NCI-H748 (cell line): ENCODE measurements around the gene FNBP1.

Experiments used
- DNase-seq: peaks from one replicate; lab custom pipeline; 2025; ENCODE audit not compliant: unreplicated experiment; lab: John Stamatoyannopoulos, UW

FNBP1 gene

DNA sequence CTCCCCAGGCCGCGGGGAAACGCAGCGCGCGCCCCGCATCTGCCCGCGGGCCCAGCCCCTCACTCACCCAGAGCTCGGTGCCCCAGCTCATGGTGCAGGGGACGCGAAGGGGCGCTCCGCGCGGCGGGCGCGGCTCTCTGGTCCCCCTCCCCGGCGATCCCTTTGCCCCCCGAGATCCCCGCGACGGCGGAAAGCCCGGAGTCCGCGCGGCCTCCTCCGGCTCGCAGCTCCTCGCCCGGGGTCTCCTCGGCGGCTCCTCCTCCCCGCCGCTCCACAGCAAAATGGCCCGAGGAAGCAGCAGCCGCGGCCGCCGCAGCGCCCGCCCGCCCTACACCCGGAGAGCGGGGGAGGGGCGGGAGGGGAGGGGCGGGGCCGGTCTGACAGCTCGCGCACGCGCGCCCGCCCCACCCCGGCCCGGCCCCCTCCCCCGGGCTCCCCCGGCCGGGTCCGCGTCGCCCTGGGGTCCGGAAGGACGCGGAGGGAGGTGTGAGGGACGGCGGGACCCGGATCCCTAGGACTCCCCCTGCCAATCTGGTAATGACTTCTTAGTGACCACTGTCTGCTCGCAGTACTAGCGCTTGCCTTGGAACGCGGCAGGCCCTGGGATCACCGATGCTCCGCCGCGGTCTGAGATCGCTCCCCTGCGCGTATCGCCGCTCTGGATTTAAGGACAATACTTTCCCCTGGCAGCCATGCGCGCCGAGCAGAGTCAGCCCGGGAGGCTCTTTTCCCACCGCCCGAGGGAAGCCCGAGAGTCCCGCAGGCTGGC, at the start of gene FNBP1:
TSS of gene FNBP1 (minus strand) at position 305 of the 769 bp plus-strand sequence. CDS start at position 91, 214 bp downstream.
- DNase-seq: peak; percentile 86

GRCh38 chr9:130090915-130091314, 47.9 kb upstream of the FNBP1 start:
- DNase-seq: no peak

GRCh38 chr9:130089141-130089540, 46.2 kb upstream of the FNBP1 start:
- no peak for DNase-seq

- DNase-seq: no peak
Observed at GRCh38 chr9:130088051-130088450, 45.1 kb upstream of the FNBP1 start.

DNA sequence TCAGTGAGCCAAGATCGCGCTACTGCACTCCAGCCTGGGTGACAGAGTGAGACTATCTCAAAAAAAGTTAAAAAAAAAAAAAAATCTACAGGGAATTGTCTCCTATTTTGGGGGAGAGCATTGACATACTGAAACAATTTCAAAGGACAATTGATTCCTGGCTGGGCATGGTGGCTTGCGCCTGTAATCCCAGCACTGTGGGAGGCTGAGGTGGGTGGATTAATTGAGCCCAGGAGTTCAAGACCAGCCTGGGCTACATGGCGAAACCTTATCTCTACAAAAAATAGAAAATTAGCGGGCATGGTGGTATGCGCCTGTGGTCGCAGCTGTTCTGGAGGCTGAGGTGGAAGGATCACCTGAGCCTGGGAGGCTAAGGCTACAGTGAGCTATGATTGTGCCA, 41.3 kb upstream of the FNBP1 start:
- DNase-seq: no peak

DNA sequence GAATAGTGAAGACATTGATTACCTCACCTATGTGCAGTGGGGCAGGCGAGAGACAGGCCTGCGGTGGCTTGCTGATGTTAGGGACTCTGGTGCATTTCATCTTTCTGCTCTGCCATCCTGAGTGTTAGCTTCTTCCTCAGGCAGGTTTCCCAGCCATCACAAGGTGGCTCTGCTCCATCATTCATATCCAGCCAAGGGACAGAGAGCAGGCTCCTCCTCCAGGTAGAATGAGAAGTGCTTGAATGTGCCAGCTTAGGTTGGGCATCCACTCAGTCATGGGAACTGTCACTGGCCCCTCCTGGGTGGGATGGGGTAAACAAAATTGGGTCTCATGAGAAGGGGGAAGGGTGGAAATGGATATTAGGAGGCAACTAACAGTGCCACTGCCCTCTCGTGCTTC, 35.6 kb upstream of the FNBP1 start:
- no peak for DNase-seq

GRCh38 chr9:130073373-130073772, 30.4 kb upstream of the FNBP1 start:
- no peak for DNase-seq

- DNase-seq: no peak
Observed at GRCh38 chr9:130072515-130073235, 29.7 kb upstream of the FNBP1 start.

DNA sequence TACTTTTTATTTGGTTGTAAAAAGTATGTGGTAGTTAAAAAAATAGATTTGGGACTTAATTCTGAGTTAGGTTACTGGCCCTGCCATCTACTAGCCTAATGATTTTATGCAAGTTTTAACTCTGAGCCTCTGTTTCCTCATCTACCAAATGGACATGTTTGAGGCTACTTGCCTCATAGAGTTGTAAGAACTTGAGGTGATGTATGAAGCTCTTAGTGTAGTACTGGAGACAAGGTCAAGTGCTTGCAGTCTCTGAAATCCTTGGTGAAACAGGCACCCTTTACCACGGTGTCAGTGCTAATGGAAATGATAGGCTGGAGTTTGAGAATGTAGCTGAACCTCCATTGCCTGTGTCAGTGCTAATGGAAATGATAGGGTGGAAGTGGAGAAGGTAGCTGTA, 26.1 kb upstream of the FNBP1 start:
- no peak for DNase-seq

DNA sequence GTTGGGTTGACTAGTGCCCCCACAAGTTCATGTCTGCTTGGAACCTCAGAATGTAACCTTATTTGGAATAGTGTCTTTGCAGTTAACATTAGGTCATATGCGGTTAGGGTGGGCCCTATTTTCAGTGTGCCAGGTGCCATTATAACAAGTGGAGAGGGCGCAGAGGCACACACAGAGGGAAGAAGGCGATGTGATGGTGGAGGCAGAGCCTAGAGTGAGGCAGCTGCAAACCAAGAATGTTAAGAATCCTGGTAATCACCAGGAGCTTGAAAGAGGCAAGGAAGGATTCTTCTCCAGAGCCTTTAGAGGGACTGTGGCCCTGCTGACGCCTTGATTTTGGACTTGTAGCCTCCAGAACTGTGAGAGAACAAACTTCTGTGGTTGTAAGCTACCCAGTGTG, 21.6 kb upstream of the FNBP1 start:
- no peak for DNase-seq

DNA sequence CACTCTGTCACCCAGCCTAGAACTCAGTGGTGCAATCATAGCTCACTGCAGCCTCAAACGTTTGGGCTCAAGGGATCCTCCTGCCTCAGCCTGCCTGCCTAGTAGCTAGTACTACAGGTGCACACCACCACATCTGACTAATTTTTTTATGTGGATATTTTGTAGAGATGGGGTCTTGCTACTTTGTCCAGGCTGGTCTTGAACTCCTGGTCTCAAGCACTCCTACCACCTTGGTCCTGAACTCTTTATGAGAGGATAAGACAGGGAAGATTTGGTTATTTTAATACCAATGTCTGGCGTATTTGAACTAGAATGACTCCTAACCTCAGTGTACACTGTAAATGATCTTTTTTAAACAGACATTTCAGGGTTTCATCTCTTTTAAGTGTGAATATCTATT, 19.8 kb upstream of the FNBP1 start:
- DNase-seq: no peak

GRCh38 chr9:130060296-130060695, 17.3 kb upstream of the FNBP1 start:
- DNase-seq: no peak

DNA sequence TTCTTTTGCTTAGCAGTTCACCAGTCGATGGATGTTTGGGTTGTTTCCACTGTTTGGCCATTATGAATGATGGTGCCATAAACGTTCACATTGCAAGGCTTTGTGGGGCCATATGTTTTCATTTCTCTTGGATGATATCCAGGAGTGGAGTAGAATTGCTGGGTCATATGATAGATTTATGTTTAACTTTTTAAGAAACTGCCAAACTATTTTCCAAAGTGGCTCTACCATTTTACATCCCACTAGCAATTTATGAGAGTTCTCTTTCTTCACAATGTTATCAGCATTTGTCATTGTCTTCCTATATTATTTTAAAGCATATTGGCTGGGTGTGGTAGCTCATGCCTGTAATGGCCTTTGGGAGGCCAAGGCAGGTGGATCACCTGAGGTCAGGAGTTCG, 15.9 kb upstream of the FNBP1 start:
- DNase-seq: no peak

DNA sequence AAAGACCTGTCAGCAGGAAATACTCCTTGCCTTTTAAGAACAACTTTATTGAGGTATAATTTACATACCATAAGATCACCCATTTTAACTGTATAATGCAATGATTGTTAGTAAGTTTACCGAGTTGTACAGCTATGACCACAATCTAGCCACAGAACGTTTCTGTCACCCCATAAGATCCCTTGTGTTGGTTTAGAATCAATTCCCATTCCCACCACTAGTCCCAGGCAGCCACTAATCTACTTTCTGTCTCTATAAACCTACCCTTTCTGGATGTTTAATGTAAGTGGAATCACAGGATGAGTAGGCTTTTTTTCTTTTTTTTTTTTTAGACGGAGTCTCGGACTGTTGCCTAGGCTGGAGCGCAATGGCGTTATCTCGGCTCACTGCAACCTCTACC, 15.2 kb upstream of the FNBP1 start:
- no peak for DNase-seq

DNA sequence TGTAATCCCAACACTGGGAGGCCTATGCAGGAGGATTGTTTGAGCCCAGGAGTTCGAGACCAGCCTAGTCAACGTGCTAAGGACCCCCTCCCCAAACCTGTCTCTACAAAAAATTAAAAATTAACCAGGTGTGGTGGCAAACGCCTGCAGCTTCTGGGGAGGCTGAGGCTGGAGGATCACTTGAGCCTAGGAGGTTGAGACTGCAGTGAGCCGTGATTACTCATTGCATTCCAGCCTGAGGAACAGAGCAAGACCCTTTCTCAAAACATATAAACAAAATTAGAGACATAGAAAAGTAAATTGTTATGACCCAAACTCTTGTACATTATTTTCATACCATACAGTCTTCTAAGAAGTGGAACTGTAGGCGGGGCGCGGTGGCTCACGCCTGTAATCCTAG, 11.8 kb upstream of the FNBP1 start:
- DNase-seq: no peak

- peak; percentile 22 for DNase-seq
Observed at GRCh38 chr9:130054325-130054786, 11.4 kb upstream of the FNBP1 start.

DNA sequence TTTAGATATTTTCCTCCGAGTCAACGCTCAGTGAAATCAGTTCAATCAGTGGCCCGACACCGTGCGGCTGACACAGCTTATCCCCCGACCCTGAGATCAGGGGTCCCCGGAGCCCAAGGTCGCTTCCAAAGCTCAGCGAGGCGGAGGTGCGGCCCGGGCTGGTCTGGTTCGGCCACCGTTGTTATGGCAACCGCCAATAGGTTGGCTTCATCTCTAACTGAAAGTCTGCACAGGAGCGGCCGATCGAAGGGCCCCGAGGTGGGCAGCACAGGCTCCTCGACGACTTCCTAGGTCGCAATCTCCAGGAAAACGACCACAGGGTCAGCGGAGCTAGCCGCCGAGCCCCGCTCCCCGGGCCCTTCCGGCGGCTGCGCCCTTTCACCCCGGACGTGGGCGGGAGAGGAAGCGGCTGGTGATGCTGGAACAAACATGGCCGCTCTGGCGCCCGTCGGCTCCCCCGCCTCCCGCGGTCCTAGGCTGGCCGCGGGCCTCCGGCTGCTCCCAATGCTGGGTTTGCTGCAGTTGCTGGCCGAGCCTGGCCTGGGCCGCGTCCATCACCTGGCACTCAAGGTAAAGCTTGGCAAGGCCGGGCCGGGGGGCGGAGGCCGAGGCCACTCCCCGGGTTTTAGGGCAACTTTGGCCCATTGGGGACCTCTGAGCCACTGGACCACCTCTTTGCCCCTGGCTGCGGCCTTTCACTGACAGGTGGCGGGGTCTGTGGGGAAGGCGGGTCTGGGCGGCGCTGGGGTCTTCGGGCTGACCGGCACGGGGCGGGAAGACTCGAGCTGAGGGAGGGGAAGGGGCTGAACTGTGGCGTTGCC, 10.7 kb upstream of the FNBP1 start, which contains the start of gene GPR107:
TSS of gene GPR107 (plus strand) at position 403 of the 821 bp plus-strand sequence. CDS start at position 430, 27 bp downstream.
- peak; percentile 81 for DNase-seq

DNA sequence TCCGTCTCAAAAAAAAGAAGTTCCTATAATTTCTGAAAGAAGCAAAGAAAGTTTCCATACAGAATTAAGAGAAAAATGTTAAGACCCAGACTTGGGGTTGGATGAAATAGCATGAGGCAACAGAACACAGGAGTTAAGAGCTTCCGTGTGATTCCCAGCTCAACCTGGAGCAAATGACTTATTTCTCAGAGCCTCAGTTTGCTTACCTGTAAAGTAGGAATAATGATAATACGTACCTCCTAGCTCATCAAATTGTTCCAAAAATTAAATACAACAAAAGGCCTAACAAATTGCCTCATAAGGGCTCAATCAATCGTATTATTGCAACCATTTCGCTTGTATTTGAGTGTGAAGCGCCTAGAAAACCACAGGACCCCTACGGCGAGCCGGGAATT, 10.1 kb upstream of the FNBP1 start:
- DNase-seq: no peak

DNA sequence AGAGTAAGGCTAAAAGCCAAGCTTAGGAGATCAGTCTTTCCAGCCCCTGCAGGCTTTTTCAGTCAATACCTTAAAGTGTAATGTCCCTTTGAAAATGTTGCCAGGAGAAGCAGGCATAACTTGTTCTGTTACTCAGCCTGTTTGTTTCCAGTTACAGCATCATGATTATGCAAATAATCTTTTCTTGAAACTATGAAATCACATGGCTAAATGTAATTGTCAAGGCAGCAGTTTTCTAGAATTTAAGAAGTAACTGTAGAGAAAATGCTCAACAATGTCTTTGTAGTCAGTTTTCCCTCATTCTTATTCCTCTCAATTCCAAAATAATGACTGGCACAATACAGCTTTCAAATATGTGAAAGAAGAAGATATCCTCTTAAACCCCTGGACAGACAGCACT, 8.9 kb upstream of the FNBP1 start:
- DNase-seq: no peak

DNA sequence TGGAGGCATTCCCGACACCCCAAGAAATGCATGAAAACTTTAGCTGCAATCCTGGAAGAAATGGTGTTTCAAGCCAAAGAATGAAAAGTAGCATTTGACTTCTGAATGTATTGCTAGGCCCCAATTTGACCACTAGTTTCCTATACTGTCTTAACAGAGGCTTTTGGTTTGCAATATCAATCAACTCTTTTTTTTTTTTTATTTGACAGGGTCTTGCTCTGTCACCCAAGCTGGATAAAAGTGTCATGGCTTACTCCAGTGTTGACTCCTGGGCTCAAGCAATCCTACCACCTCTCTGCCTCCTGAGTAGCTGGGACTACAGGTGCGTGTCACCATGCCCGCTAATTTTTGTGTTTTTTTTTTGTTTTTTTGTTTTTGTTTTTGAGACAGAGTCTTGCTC, 7.5 kb upstream of the FNBP1 start:
- DNase-seq: no peak

DNA sequence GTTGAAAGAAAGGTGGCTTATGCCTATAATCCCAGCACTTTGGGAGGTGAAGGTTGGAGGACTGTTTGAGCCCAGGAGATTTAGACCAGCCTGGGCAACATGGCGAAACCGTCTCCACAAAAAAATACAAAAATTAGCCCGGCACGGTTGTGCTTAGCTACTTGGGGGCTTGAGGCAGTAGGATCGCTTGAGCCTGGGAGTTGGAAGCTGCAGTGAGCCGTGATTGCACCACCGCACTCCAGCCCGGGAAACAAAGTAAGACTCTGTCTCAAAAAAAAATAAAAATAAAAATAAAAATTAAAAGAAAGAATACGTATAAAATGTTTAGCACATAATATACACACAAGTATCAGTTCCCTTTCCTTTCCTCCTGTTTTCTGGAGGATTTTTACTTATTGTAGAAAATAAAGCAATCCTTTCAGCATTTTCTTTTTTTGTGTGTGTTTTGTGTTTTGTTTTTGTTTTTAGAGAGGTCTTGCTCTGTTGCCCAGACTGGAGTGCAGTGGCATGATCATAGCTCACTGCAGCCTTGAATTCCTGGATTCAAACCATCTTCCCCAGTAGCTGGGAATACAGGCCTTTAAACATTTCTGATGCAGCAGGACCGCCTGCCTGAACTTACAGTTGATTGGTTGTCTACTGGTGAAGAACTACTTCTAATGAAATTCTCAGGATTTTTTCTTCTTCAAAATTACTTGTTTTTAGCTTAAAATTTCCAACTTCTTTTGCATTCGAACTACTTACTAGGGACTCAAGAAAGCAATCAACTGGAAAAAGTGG, 6.6 kb upstream of the FNBP1 start:
- no peak for DNase-seq
